ENCODE measurements around the gene RPS6KA5. TPM values are rescaled to one million over a fixed set of nuclear protein-coding genes. Genes with fewer than 3 reads are reported as not detected.
"Not testable (repeated sequence)": the region's sequence is repeated elsewhere in the genome, so short reads cannot be mapped to it uniquely, and the experiment has no call there.

The RPS6KA5 gene
- total and polyA plus RNA-seq, 2 donors from 2014 or later: 0.95 to 9.4 TPM

GRCh38 chr14:91040545-91040944, 19.9 kb downstream of the RPS6KA5 start:
- H3K9ac ChIP-seq (ENCODE audit: low read length in 3 of 3): no peak overlapping the region
- no peaks in the 10 kb centered on the region for H3K9me3 ChIP-seq (ENCODE audit: control insufficient read depth in 2 of 3, insufficient read depth in 1 of 3, low read length in 3 of 3)
- TF ChIP-seq, protein P1, sequence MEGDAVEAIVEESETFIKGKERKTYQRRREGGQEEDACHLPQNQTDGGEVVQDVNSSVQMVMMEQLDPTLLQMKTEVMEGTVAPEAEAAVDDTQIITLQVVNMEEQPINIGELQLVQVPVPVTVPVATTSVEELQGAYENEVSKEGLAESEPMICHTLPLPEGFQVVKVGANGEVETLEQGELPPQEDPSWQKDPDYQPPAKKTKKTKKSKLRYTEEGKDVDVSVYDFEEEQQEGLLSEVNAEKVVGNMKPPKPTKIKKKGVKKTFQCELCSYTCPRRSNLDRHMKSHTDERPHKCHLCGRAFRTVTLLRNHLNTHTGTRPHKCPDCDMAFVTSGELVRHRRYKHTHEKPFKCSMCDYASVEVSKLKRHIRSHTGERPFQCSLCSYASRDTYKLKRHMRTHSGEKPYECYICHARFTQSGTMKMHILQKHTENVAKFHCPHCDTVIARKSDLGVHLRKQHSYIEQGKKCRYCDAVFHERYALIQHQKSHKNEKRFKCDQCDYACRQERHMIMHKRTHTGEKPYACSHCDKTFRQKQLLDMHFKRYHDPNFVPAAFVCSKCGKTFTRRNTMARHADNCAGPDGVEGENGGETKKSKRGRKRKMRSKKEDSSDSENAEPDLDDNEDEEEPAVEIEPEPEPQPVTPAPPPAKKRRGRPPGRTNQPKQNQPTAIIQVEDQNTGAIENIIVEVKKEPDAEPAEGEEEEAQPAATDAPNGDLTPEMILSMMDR (IDR thresholded peaks at IDR 0.05; ENCODE audit: borderline replicate concordance, extremely low read depth, insufficient read depth): no peak
- DNase-seq: no peak
- no peak overlapping the region for H3K4me3 ChIP-seq (ENCODE audit: low read length in 3 of 3)
- no peaks in the 10 kb centered on the region for H3K36me3 ChIP-seq (ENCODE audit: control insufficient read depth in 2 of 3, insufficient read depth in 3 of 3, low read length in 3 of 3)
- no peaks in the 10 kb centered on the region for H3K4me1 ChIP-seq (ENCODE audit: control insufficient read depth in 2 of 3, insufficient read depth in 2 of 3, low read depth in 1 of 3, low read length in 3 of 3)
- H3K27me3 ChIP-seq (ENCODE audit: control insufficient read depth, insufficient read depth, low read length): no peaks in the 10 kb centered on the region
- intact Hi-C loops (cut with DNase I): no loop called here
- FAIRE-seq: no peak
- no peak overlapping the region for H3K27ac ChIP-seq (ENCODE audit: low read depth in 2 of 2, low read length in 2 of 2)

DNA sequence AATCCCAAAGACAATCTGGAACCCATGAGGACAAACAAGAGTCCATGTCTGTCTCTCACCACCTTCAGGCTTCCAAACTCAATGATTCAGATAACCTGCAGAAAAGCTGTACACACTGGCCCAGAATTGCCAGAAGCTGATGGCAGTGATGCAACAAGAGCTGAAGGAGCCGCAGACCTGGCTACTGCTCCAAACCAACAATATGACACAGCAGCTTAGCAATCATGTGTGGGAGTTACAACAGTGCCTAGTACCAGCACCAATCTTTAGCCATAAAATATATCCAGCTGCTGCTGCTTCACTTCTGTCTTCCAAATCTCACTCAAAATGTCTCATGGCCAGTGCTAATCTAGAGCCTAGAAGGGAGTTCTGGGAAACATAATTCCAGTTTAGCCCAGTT, 22.0 kb downstream of the RPS6KA5 start:
- Histone ChIP-seq H3K27ac (ENCODE audit: low read depth in 2 of 2, low read length in 2 of 2) (no peak overlapping the region), H3K9ac (ENCODE audit: low read length in 3 of 3) (no peak overlapping the region), H3K9me3 (ENCODE audit: control insufficient read depth in 2 of 3, insufficient read depth in 1 of 3, low read length in 3 of 3) (no peaks in the 10 kb centered on the region), H3K4me1 (ENCODE audit: control insufficient read depth in 2 of 3, insufficient read depth in 2 of 3, low read depth in 1 of 3, low read length in 3 of 3) (no peaks in the 10 kb centered on the region), H3K27me3 (ENCODE audit: control insufficient read depth, insufficient read depth, low read length) (no peaks in the 10 kb centered on the region), H3K36me3 (ENCODE audit: control insufficient read depth in 2 of 3, insufficient read depth in 3 of 3, low read length in 3 of 3) (no peaks in the 10 kb centered on the region), H3K4me3 (ENCODE audit: low read length in 3 of 3) (no peak overlapping the region)
- DNase-seq (no peak), FAIRE-seq (no peak)
- TF ChIP-seq, protein P1 (IDR thresholded peaks at IDR 0.05; ENCODE audit: borderline replicate concordance, extremely low read depth, insufficient read depth): no peak
- intact Hi-C loops (cut with DNase I): no loop called here

DNA sequence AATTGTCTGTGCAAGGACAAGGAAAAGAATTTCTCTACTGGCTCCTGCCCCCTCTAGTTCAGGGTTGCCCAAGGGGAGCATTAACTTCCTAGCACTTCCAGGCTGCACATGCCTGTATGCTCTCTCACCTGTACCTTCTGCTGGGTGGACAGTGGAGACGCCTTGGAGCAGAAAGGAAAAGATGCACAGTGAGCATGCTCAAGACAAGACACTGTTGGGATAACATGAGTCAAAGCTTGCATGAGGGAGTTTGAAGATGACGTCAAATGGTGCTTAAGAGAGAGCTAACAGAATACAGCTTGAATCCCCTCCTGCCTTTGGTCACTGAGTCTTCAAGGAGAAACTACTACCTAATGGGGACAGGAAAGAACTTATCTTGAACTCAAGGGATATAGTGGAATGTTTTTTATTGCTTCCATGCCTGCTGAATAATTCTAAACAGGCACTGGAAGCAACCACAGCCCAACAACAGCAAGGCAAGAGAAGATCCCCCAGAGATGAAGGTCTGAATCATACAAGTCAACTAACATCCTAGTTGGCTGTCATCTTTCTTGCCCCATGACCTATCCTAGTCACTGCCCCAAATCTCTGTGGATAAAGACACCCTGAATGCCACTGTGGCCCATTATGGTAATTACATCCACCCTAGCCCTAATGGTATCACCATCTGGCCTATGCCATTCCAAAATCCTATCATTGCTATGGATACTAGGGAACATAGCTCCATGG, 23.5 kb downstream of the RPS6KA5 start:
- TF ChIP-seq, protein P1 (IDR thresholded peaks at IDR 0.05; ENCODE audit: borderline replicate concordance, extremely low read depth, insufficient read depth): no peak
- no peaks in the 10 kb centered on the region for H3K27me3 ChIP-seq (ENCODE audit: control insufficient read depth, insufficient read depth, low read length)
- H3K36me3 ChIP-seq (ENCODE audit: control insufficient read depth in 2 of 3, insufficient read depth in 3 of 3, low read length in 3 of 3): no peaks in the 10 kb centered on the region
- H3K4me1 ChIP-seq (ENCODE audit: control insufficient read depth in 2 of 3, insufficient read depth in 2 of 3, low read depth in 1 of 3, low read length in 3 of 3): no peaks in the 10 kb centered on the region
- FAIRE-seq (no peak), DNase-seq (no peak)
- no peak overlapping the region for H3K27ac ChIP-seq (ENCODE audit: low read depth in 2 of 2, low read length in 2 of 2)
- no peak overlapping the region for H3K9ac ChIP-seq (ENCODE audit: low read length in 3 of 3)
- intact Hi-C loops (cut with DNase I): no loop called here
- H3K4me3 ChIP-seq (ENCODE audit: low read length in 3 of 3): no peak overlapping the region
- H3K9me3 ChIP-seq (ENCODE audit: control insufficient read depth in 2 of 3, insufficient read depth in 1 of 3, low read length in 3 of 3): no peaks in the 10 kb centered on the region

- Histone ChIP-seq H3K36me3 (ENCODE audit: control insufficient read depth in 2 of 3, insufficient read depth in 3 of 3, low read length in 3 of 3) (no peaks in the 10 kb centered on the region), H3K27me3 (ENCODE audit: control insufficient read depth, insufficient read depth, low read length) (no peaks in the 10 kb centered on the region), H3K4me1 (ENCODE audit: control insufficient read depth in 2 of 3, insufficient read depth in 2 of 3, low read depth in 1 of 3, low read length in 3 of 3) (no peaks in the 10 kb centered on the region), H3K27ac (ENCODE audit: low read depth in 2 of 2, low read length in 2 of 2) (no peak overlapping the region), H3K9me3 (ENCODE audit: control insufficient read depth in 2 of 3, insufficient read depth in 1 of 3, low read length in 3 of 3) (no peaks in the 10 kb centered on the region), H3K4me3 (ENCODE audit: low read length in 3 of 3) (no peak overlapping the region), H3K9ac (ENCODE audit: low read length in 3 of 3) (no peak overlapping the region)
- intact Hi-C loops (cut with DNase I): no loop called here
- FAIRE-seq (no peak), DNase-seq (no peak)
- TF ChIP-seq, protein P1 (IDR thresholded peaks at IDR 0.05; ENCODE audit: borderline replicate concordance, extremely low read depth, insufficient read depth): no peak
Observed at GRCh38 chr14:91035855-91036254, 24.6 kb downstream of the RPS6KA5 start.

GRCh38 chr14:91034379-91034778, 26.1 kb downstream of the RPS6KA5 start:
- H3K27ac ChIP-seq (ENCODE audit: low read depth in 2 of 2, low read length in 2 of 2); H3K9ac ChIP-seq (ENCODE audit: low read length in 3 of 3); DNase-seq; H3K9me3 ChIP-seq (ENCODE audit: control insufficient read depth in 2 of 3, insufficient read depth in 1 of 3, low read length in 3 of 3); H3K27me3 ChIP-seq (ENCODE audit: control insufficient read depth, insufficient read depth, low read length); FAIRE-seq; H3K36me3 ChIP-seq (ENCODE audit: control insufficient read depth in 2 of 3, insufficient read depth in 3 of 3, low read length in 3 of 3); H3K4me1 ChIP-seq (ENCODE audit: control insufficient read depth in 2 of 3, insufficient read depth in 2 of 3, low read depth in 1 of 3, low read length in 3 of 3); H3K4me3 ChIP-seq (ENCODE audit: low read length in 3 of 3); intact Hi-C loops (cut with DNase I): not testable (repeated sequence)
